Measurements from ENCODE around the gene MDFIC2. TPM values are rescaled to one million over a fixed set of nuclear protein-coding genes. Genes with fewer than 3 reads are reported as not detected.

The MDFIC2 gene
- polyA plus RNA-seq, 1 of the 3 experiments (the other 2 are of a cell fraction): not detected

DNA sequence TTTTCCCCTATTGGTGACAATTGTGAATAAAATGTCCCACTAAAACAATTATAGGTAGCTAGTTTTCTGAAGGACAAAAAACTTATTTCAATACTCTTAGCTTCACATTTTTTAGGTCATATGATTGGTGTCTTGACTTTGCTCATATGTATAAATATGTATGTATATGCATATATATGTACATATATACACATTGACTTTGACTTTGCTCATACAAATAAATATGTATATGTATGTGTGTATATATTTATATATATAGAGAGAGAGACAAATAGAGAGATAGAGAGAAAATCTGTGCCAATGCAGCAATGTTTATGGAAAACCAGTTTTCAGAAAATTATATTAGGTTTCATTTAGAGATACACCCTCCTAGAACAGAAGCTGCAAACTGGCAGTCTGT, 5.7 kb downstream of the MDFIC2 start:
- no peak for TF ChIP-seq RCOR1 (IDR thresholded peaks at IDR 0.05; ENCODE audit: low read length)
- no peak for TF ChIP-seq FOXJ3 (CRISPR knock-in tag; IDR thresholded peaks at IDR 0.05)
- TF ChIP-seq, protein P1, sequence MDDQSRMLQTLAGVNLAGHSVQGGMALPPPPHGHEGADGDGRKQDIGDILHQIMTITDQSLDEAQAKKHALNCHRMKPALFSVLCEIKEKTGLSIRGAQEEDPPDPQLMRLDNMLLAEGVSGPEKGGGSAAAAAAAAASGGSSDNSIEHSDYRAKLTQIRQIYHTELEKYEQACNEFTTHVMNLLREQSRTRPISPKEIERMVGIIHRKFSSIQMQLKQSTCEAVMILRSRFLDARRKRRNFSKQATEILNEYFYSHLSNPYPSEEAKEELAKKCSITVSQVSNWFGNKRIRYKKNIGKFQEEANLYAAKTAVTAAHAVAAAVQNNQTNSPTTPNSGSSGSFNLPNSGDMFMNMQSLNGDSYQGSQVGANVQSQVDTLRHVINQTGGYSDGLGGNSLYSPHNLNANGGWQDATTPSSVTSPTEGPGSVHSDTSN (IDR thresholded peaks at IDR 0.05): no peak
- no peak for TF ChIP-seq SMC3 (IDR thresholded peaks at IDR 0.05; ENCODE audit: low read depth, low read length)
- TF ChIP-seq SIN3A (IDR thresholded peaks at IDR 0.05; ENCODE audit: borderline replicate concordance, low read depth, low read length): no peak
- TF ChIP-seq, protein P2, sequence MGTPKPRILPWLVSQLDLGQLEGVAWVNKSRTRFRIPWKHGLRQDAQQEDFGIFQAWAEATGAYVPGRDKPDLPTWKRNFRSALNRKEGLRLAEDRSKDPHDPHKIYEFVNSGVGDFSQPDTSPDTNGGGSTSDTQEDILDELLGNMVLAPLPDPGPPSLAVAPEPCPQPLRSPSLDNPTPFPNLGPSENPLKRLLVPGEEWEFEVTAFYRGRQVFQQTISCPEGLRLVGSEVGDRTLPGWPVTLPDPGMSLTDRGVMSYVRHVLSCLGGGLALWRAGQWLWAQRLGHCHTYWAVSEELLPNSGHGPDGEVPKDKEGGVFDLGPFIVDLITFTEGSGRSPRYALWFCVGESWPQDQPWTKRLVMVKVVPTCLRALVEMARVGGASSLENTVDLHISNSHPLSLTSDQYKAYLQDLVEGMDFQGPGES (IDR thresholded peaks at IDR 0.05; ENCODE audit: low read depth, low read length): no peak
- no peaks in the 10 kb centered on the region for H3K9me3 ChIP-seq
- POLR2A ChIA-PET: no interaction called here

DNA sequence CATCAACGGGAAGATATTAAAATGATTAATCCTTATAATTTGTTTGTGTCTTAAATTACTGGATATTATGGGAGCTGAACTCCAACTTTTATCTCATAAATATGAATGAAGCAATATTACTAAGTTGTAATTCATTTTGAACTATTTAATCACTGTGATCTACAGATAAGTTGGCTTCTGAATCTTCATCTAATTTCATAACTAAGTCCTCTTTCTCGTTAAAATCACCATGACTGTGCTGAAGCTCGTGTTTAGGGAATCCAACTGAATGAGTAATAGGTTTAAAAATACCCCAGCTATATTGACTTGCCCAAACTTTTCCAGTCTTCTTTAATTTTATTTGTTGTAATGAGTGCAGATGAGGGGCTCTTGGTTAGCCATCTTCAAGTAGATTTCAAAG, 14.1 kb downstream of the MDFIC2 start:
- H3K27ac ChIP-seq (ENCODE audit: low read depth in 2 of 2, low read length in 1 of 2): no peak overlapping the region
- H3K4me3 ChIP-seq (ENCODE audit: low read depth in 2 of 2, low read length in 1 of 2): no peak overlapping the region
- no peaks in the 10 kb centered on the region for H3K27me3 ChIP-seq (ENCODE audit: insufficient read depth)
- DNase-seq: no peak
- no peaks in the 10 kb centered on the region for H3K36me3 ChIP-seq (replicated peaks in 1 of 2; ENCODE audit: control insufficient read depth in 1 of 2, insufficient read depth in 2 of 2, low read length in 1 of 2)
- H3F3A ChIP-seq (replicated peaks; ENCODE audit: insufficient read depth): no peaks in the 10 kb centered on the region
- WGBS (ENCODE audit: low lambda C conversion rate): 3% methylated on average over 3 of the region's 3 CpGs
- no peaks in the 10 kb centered on the region for H3K9me3 ChIP-seq
- H3K9ac ChIP-seq: no peak overlapping the region
- H4K20me1 ChIP-seq (ENCODE audit: insufficient read depth): no peaks in the 10 kb centered on the region
- H3K9me2 ChIP-seq: no peaks in the 10 kb centered on the region
- no peak overlapping the region; the same call in 1 of the 2 replicates for H2AFZ ChIP-seq (ENCODE audit: low read depth)
- no peaks in the 10 kb centered on the region for H3K4me1 ChIP-seq (ENCODE audit: control insufficient read depth in 1 of 2, insufficient read depth in 2 of 2, low read depth in 1 of 2, low read length in 1 of 2)
- POLR2A ChIA-PET: no interaction called here
- no peaks in the 10 kb centered on the region for H3K79me2 ChIP-seq (ENCODE audit: insufficient read depth)
- CTCF ChIA-PET: interaction anchor here (0.8 kb wide), 1 partner anchor 9 kb away, joined by 4 read pairs; no protein-coding TSS in a partner anchor
- no peak overlapping the region for H3K4me2 ChIP-seq
- TF ChIP-seq MXI1 (IDR thresholded peaks at IDR 0.05; ENCODE audit: low read depth, low read length) (no peak), FOSL2 (IDR thresholded peaks at IDR 0.05; ENCODE audit: borderline replicate concordance, low read depth) (no peak), NRF1 (IDR thresholded peaks at IDR 0.05; ENCODE audit: low read depth, low read length) (no peak), EZH2phosphoT487 (IDR thresholded peaks at IDR 0.05; ENCODE audit: borderline replicate concordance, low read depth) (no peak), FOXJ3 (CRISPR knock-in tag; IDR thresholded peaks at IDR 0.05) (no peak), GATA2 (CRISPR knock-in tag; IDR thresholded peaks at IDR 0.05) (no peak), TAF1 (IDR thresholded peaks at IDR 0.05; ENCODE audit: borderline replicate concordance, low read depth, low read length) (no peak)
- TF ChIP-seq, protein P3, sequence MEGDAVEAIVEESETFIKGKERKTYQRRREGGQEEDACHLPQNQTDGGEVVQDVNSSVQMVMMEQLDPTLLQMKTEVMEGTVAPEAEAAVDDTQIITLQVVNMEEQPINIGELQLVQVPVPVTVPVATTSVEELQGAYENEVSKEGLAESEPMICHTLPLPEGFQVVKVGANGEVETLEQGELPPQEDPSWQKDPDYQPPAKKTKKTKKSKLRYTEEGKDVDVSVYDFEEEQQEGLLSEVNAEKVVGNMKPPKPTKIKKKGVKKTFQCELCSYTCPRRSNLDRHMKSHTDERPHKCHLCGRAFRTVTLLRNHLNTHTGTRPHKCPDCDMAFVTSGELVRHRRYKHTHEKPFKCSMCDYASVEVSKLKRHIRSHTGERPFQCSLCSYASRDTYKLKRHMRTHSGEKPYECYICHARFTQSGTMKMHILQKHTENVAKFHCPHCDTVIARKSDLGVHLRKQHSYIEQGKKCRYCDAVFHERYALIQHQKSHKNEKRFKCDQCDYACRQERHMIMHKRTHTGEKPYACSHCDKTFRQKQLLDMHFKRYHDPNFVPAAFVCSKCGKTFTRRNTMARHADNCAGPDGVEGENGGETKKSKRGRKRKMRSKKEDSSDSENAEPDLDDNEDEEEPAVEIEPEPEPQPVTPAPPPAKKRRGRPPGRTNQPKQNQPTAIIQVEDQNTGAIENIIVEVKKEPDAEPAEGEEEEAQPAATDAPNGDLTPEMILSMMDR (IDR thresholded peaks at IDR 0.05): no peak
- TF ChIP-seq, protein P4, sequence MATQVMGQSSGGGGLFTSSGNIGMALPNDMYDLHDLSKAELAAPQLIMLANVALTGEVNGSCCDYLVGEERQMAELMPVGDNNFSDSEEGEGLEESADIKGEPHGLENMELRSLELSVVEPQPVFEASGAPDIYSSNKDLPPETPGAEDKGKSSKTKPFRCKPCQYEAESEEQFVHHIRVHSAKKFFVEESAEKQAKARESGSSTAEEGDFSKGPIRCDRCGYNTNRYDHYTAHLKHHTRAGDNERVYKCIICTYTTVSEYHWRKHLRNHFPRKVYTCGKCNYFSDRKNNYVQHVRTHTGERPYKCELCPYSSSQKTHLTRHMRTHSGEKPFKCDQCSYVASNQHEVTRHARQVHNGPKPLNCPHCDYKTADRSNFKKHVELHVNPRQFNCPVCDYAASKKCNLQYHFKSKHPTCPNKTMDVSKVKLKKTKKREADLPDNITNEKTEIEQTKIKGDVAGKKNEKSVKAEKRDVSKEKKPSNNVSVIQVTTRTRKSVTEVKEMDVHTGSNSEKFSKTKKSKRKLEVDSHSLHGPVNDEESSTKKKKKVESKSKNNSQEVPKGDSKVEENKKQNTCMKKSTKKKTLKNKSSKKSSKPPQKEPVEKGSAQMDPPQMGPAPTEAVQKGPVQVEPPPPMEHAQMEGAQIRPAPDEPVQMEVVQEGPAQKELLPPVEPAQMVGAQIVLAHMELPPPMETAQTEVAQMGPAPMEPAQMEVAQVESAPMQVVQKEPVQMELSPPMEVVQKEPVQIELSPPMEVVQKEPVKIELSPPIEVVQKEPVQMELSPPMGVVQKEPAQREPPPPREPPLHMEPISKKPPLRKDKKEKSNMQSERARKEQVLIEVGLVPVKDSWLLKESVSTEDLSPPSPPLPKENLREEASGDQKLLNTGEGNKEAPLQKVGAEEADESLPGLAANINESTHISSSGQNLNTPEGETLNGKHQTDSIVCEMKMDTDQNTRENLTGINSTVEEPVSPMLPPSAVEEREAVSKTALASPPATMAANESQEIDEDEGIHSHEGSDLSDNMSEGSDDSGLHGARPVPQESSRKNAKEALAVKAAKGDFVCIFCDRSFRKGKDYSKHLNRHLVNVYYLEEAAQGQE (IDR thresholded peaks at IDR 0.05; ENCODE audit: low read depth, low read length): no peak
- TF ChIP-seq, protein P5, sequence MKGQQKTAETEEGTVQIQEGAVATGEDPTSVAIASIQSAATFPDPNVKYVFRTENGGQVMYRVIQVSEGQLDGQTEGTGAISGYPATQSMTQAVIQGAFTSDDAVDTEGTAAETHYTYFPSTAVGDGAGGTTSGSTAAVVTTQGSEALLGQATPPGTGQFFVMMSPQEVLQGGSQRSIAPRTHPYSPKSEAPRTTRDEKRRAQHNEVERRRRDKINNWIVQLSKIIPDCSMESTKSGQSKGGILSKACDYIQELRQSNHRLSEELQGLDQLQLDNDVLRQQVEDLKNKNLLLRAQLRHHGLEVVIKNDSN (IDR thresholded peaks at IDR 0.05; ENCODE audit: borderline replicate concordance, low read depth): no peak
- TF ChIP-seq, protein P6, sequence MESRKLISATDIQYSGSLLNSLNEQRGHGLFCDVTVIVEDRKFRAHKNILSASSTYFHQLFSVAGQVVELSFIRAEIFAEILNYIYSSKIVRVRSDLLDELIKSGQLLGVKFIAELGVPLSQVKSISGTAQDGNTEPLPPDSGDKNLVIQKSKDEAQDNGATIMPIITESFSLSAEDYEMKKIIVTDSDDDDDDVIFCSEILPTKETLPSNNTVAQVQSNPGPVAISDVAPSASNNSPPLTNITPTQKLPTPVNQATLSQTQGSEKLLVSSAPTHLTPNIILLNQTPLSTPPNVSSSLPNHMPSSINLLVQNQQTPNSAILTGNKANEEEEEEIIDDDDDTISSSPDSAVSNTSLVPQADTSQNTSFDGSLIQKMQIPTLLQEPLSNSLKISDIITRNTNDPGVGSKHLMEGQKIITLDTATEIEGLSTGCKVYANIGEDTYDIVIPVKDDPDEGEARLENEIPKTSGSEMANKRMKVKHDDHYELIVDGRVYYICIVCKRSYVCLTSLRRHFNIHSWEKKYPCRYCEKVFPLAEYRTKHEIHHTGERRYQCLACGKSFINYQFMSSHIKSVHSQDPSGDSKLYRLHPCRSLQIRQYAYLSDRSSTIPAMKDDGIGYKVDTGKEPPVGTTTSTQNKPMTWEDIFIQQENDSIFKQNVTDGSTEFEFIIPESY (IDR thresholded peaks at IDR 0.05; ENCODE audit: borderline replicate concordance, low read depth): no peak

More for the DNA sequence above, 5.7 kb downstream of the MDFIC2 start:
- Histone ChIP-seq H3K27ac (ENCODE audit: low read depth in 2 of 2, low read length in 1 of 2) (no peak overlapping the region), H3K4me1 (ENCODE audit: control insufficient read depth in 1 of 2, insufficient read depth in 2 of 2, low read depth in 1 of 2, low read length in 1 of 2) (peaks cover 0 to 3% of the 10 kb centered on the region in 2 experiments; a peak in 2 of 4 replicates), H3K9me2 (no peaks in the 10 kb centered on the region), H3K4me3 (ENCODE audit: low read depth in 2 of 2, low read length in 1 of 2) (no peak overlapping the region), H3K27me3 (ENCODE audit: insufficient read depth) (no peaks in the 10 kb centered on the region), H3K4me2 (no peak overlapping the region), H3F3A (replicated peaks; ENCODE audit: insufficient read depth) (no peaks in the 10 kb centered on the region), H4K20me1 (ENCODE audit: insufficient read depth) (no peaks in the 10 kb centered on the region), H3K9ac (no peak overlapping the region), H3K36me3 (replicated peaks in 1 of 2; ENCODE audit: control insufficient read depth in 1 of 2, insufficient read depth in 2 of 2, low read length in 1 of 2) (no peaks in the 10 kb centered on the region), H2AFZ (ENCODE audit: low read depth) (no peak overlapping the region), H3K79me2 (ENCODE audit: insufficient read depth) (no peaks in the 10 kb centered on the region)
- DNase-seq: no peak
- CTCF ChIA-PET: interaction anchor here (1.6 to 1.8 kb wide), 2 partner anchors 8 to 53 kb away, joined by 4 to 5 read pairs; no protein-coding TSS in a partner anchor

Data from SK-N-SH (cell line).